ENCODE results near the gene WWTR1. TPM values are rescaled to one million over a fixed set of nuclear protein-coding genes. Genes with fewer than 3 reads are reported as not detected.

Gene WWTR1
- total and polyA plus RNA-seq, 5 donors from 2014 or later = 0.33 to 2.0 (median 1.6) TPM

- Histone ChIP-seq H3K27me3 (ENCODE audit: control insufficient read depth, insufficient read depth, low read length) (peaks cover 2% of the 10 kb centered on the region), H3K9me3 (ENCODE audit: control insufficient read depth in 2 of 2, low read length in 2 of 2) (no peaks in the 10 kb centered on the region), H3K4me3 (ENCODE audit: low read depth, low read length) (no peak overlapping the region), H3K36me3 (ENCODE audit: control insufficient read depth, insufficient read depth, low read length) (no peaks in the 10 kb centered on the region), H3K27ac (ENCODE audit: insufficient read depth, low read length, poor library complexity, severe bottlenecking) (no peak overlapping the region), H3K4me1 (ENCODE audit: control insufficient read depth, insufficient read depth, low read length, poor library complexity, severe bottlenecking) (no peaks in the 10 kb centered on the region)
- Mint-ChIP-seq H3K9me3 (peaks cover 0 to 3% (median 0%) of the 10 kb centered on the region in 7 donors), H3K27ac (no peak overlapping the region), H3K4me3 (no peak overlapping the region), H3K36me3 (no peaks in the 10 kb centered on the region), H3K27me3 (peaks cover 13% of the 10 kb centered on the region), H3K4me1 (no peaks in the 10 kb centered on the region)
- ATAC-seq (ENCODE audit: low read depth in 2 of 2) = no peak
- no peak for DNase-seq
Observed at GRCh38 chr3:149494759-149495580, 162.9 kb downstream of the WWTR1 start.

- Mint-ChIP-seq H3K9me3 (peaks cover 0 to 3% (median 0%) of the 10 kb centered on the region in 7 donors), H3K4me1 (no peaks in the 10 kb centered on the region), H3K36me3 (no peaks in the 10 kb centered on the region), H3K27ac (no peak overlapping the region), H3K27me3 (peaks cover 13% of the 10 kb centered on the region), H3K4me3 (no peak overlapping the region)
- peak in 2 of 3 donors; percentile 2 to 31 for DNase-seq
- Histone ChIP-seq H3K36me3 (ENCODE audit: control insufficient read depth, insufficient read depth, low read length) (no peaks in the 10 kb centered on the region), H3K9me3 (ENCODE audit: control insufficient read depth in 2 of 2, low read length in 2 of 2) (no peaks in the 10 kb centered on the region), H3K4me1 (ENCODE audit: control insufficient read depth, insufficient read depth, low read length, poor library complexity, severe bottlenecking) (no peaks in the 10 kb centered on the region), H3K27me3 (ENCODE audit: control insufficient read depth, insufficient read depth, low read length) (peaks cover 2% of the 10 kb centered on the region), H3K27ac (ENCODE audit: insufficient read depth, low read length, poor library complexity, severe bottlenecking) (no peak overlapping the region), H3K4me3 (ENCODE audit: low read depth, low read length) (no peak overlapping the region)
- ATAC-seq (ENCODE audit: low read depth in 2 of 2) = no peak
Observed at GRCh38 chr3:149494022-149494758, 163.6 kb downstream of the WWTR1 start.

GRCh38 chr3:149493315-149494021 lies 164.4 kb downstream of the WWTR1 start:
- peaks cover 0 to 3% (median 0%) of the 10 kb centered on the region in 7 donors for H3K9me3 Mint-ChIP-seq
- H3K27me3 Mint-ChIP-seq = peaks cover 13% of the 10 kb centered on the region
- no peak overlapping the region for H3K4me3 Mint-ChIP-seq
- H3K36me3 Mint-ChIP-seq = no peaks in the 10 kb centered on the region
- no peaks in the 10 kb centered on the region for H3K4me1 ChIP-seq (ENCODE audit: control insufficient read depth, insufficient read depth, low read length, poor library complexity, severe bottlenecking)
- ATAC-seq (ENCODE audit: low read depth in 2 of 2) = no peak
- H3K27ac ChIP-seq (ENCODE audit: insufficient read depth, low read length, poor library complexity, severe bottlenecking) = no peak overlapping the region
- no peak overlapping the region for H3K27ac Mint-ChIP-seq
- H3K4me1 Mint-ChIP-seq = no peaks in the 10 kb centered on the region
- no peaks in the 10 kb centered on the region for H3K9me3 ChIP-seq (ENCODE audit: control insufficient read depth in 2 of 2, low read length in 2 of 2)
- DNase-seq = no peak
- H3K4me3 ChIP-seq (ENCODE audit: low read depth, low read length) = no peak overlapping the region
- H3K36me3 ChIP-seq (ENCODE audit: control insufficient read depth, insufficient read depth, low read length) = no peaks in the 10 kb centered on the region
- peaks cover 2% of the 10 kb centered on the region for H3K27me3 ChIP-seq (ENCODE audit: control insufficient read depth, insufficient read depth, low read length)

- peaks cover 0 to 3% (median 0%) of the 10 kb centered on the region in 7 donors for H3K9me3 Mint-ChIP-seq
- H3K36me3 Mint-ChIP-seq = no peaks in the 10 kb centered on the region
- ATAC-seq (ENCODE audit: low read depth in 2 of 2) = no peak
- Histone ChIP-seq H3K27me3 (ENCODE audit: control insufficient read depth, insufficient read depth, low read length) (peaks cover 2% of the 10 kb centered on the region), H3K4me1 (ENCODE audit: control insufficient read depth, insufficient read depth, low read length, poor library complexity, severe bottlenecking) (no peaks in the 10 kb centered on the region), H3K36me3 (ENCODE audit: control insufficient read depth, insufficient read depth, low read length) (no peaks in the 10 kb centered on the region), H3K4me3 (ENCODE audit: low read depth, low read length) (no peak overlapping the region), H3K27ac (ENCODE audit: insufficient read depth, low read length, poor library complexity, severe bottlenecking) (no peak overlapping the region), H3K9me3 (ENCODE audit: control insufficient read depth in 2 of 2, low read length in 2 of 2) (no peaks in the 10 kb centered on the region)
- peaks cover 9% of the 10 kb centered on the region for H3K27me3 Mint-ChIP-seq
- no peak for DNase-seq
- H3K4me3 Mint-ChIP-seq = no peak overlapping the region
- no peak overlapping the region for H3K27ac Mint-ChIP-seq
- no peaks in the 10 kb centered on the region for H3K4me1 Mint-ChIP-seq
Observed at GRCh38 chr3:149490260-149490971, 167.4 kb downstream of the WWTR1 start.

DNA sequence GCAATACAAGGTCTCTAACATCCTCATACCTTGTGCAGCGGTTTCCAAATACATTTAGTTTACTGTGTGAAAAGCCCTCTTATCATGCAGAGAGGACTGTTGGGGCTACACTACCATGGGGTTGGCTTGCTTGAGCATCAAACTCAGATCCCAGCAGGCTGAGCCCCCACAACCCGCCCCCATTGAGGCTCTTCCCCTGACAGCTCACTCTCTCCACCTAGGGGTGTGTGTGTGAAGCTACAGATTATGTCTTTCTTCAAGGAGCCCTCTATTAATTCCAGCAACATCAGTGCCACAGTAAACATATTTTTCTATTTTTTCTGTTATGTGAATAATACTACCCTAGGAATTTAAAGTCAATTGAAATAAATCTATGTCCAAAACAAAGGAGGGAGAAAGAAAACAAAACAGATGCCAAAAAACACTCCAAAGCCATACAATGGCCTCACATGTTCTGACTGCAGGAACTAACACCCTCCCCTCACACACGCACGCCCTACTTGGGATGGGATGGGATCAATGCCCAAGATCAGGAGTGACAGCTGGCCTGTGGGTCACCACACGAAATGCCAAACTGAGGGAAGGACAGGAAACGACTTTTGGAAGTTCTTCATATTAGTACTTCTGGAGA lies 168.7 kb downstream of the WWTR1 start:
- no peaks in the 10 kb centered on the region for H3K36me3 Mint-ChIP-seq
- H3K27ac Mint-ChIP-seq = no peak overlapping the region
- H3K4me3 ChIP-seq (ENCODE audit: low read depth, low read length) = no peak overlapping the region
- peaks cover 2% of the 10 kb centered on the region for H3K27me3 ChIP-seq (ENCODE audit: control insufficient read depth, insufficient read depth, low read length)
- H3K9me3 ChIP-seq (ENCODE audit: control insufficient read depth in 2 of 2, low read length in 2 of 2) = no peaks in the 10 kb centered on the region
- H3K36me3 ChIP-seq (ENCODE audit: control insufficient read depth, insufficient read depth, low read length) = no peaks in the 10 kb centered on the region
- no peak for ATAC-seq (ENCODE audit: low read depth in 2 of 2)
- no peak for DNase-seq
- peaks cover 0 to 3% (median 0%) of the 10 kb centered on the region in 7 donors for H3K9me3 Mint-ChIP-seq
- no peak overlapping the region for H3K4me3 Mint-ChIP-seq
- H3K27me3 Mint-ChIP-seq = peaks cover 9% of the 10 kb centered on the region
- no peaks in the 10 kb centered on the region for H3K4me1 Mint-ChIP-seq
- no peak overlapping the region for H3K27ac ChIP-seq (ENCODE audit: insufficient read depth, low read length, poor library complexity, severe bottlenecking)
- H3K4me1 ChIP-seq (ENCODE audit: control insufficient read depth, insufficient read depth, low read length, poor library complexity, severe bottlenecking) = no peaks in the 10 kb centered on the region

DNA sequence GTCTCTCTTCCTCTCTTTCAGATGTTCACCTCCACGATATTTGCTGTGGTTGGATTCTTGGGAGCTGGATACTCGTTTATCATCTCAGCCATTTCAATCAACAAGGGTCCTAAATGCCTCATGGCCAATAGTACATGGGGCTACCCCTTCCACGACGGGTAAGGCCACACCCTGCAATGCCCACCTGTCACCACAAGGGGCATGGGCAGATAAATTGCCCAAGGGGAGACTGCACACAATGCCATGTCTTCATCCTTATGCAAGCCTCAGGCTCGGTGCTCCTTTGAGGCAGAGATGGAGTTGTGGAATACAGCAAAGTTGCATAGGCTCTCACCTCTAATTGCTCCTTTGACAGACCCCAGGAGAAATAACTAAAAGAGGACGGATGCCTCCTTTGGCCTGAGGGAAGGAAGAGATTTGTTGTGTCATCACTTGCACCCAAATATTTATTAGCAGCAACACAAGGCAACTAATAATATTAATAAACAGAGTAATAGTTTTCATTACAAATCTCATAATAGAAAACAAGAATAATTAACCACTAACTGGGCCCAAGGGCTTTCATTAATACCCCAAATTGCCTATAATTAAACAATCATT lies 170.1 kb downstream of the WWTR1 start:
- Mint-ChIP-seq H3K4me3 (no peak overlapping the region), H3K4me1 (no peaks in the 10 kb centered on the region), H3K36me3 (no peaks in the 10 kb centered on the region), H3K27me3 (peaks cover 4% of the 10 kb centered on the region), H3K27ac (no peak overlapping the region), H3K9me3 (peaks cover 0 to 3% (median 0%) of the 10 kb centered on the region in 7 donors)
- no peak overlapping the region for H3K4me3 ChIP-seq (ENCODE audit: low read depth, low read length)
- DNase-seq (peak in 2 of 3 donors; percentile 3 to 31), ATAC-seq (ENCODE audit: low read depth in 2 of 2) (no peak)
- no peaks in the 10 kb centered on the region for H3K36me3 ChIP-seq (ENCODE audit: control insufficient read depth, insufficient read depth, low read length)
- H3K27ac ChIP-seq (ENCODE audit: insufficient read depth, low read length, poor library complexity, severe bottlenecking) = no peak overlapping the region
- no peaks in the 10 kb centered on the region for H3K4me1 ChIP-seq (ENCODE audit: control insufficient read depth, insufficient read depth, low read length, poor library complexity, severe bottlenecking)
- H3K9me3 ChIP-seq (ENCODE audit: control insufficient read depth in 2 of 2, low read length in 2 of 2) = no peaks in the 10 kb centered on the region
- H3K27me3 ChIP-seq (ENCODE audit: control insufficient read depth, insufficient read depth, low read length) = peaks cover 2% of the 10 kb centered on the region

Measured in CD4-positive, CD25-positive, alpha-beta regulatory T cell (primary cell).